IPS DF 19.7 (cell line): ENCODE data around the gene MICALL1.
A peak's percentile ranks its signal among the peaks of the same experiment; 100 is the strongest.
"Not testable (repeated sequence)": the region's sequence is repeated elsewhere in the genome, so short reads cannot be mapped to it uniquely, and the experiment has no call there.

Experiments
- DNase-seq: peaks from one replicate; pipeline ENCODE4 v3.0.0-alpha.2; 2013; ENCODE audit warnings: low read depth, low spot score

Gene MICALL1

DNA sequence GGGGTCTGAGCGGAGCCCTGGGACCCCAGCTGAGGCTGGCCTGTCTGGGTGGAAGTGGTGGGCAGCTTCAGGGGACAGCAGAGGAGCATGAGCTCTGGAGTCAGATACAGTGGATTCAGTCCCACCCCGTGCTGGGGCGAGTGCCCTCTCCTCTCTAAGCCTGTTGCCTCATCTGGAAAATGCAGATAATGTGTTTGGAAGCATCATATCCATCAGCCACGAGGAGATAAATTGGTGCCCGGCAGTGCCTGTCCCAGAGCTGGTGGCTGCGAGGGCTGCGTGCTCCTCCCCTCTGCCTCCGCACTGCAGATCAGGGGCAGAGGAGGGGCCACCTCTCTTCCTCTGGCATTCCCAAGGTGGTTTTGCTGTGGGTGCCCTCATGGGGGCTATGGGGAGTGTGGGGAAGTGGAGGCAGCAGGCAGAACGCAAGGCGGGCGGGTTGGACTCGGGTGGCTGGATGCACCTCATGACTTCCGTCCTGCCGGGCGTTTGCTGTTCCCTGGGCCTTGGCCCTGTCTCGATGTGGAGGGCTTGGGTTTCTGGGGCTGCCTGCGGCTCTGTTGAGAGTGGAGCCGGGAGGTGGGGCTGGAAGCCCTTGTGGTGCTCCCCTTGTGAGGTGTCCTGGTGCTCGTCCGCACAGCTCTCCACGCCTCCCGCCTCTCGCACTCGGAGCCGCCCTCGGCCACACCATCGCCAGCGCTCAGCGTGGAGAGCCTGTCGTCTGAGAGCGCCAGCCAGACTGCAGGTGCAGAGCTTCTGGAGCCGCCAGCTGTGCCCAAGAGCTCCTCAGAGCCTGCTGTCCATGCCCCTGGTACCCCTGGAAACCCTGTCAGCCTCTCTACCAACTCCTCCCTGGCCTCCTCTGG is 20.9 kb downstream of the MICALL1 start:
- no peak for DNase-seq

- DNase-seq: no peak
Measured at GRCh38 chr22:37927637-37927936, 21.5 kb downstream of the MICALL1 start.

- DNase-seq: no peak
Measured at GRCh38 chr22:37929390-37929789, 23.3 kb downstream of the MICALL1 start.

DNA sequence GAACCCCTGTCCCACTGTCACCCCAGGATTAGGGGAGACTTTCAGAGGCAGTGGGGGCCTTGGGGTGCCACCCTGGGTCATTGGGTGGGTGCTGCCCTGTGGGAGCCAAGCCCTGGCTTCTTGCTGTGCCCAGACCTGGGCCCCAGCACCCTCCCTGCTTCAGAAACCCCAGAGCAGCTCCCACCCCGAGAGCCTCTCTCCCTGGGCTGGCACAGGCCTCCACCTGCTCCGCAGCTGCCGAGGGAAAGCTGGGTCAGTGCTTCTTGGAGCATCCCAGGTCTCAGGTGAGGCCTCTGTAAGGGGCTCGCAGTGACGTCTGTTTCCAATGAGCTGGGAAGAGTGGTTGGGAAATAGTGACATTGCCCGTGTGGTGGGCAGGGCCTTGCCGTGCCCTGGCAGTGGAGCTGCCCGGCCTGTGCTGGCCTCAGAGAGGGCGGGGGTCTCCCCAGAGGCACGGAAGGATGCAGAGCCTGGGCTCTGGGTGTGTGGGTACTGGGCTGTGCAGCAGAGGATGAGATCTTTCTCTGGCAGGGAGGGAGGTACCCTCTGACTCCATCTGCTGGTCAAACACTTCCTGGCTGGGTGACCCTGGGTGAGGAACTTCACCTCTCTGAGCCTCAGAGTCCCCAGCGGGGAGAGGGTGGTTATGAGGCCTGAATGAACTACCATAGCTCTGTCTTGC is 24.3 kb downstream of the MICALL1 start:
- no peak for DNase-seq

- DNase-seq: no peak
Measured at GRCh38 chr22:37930952-37931440, 24.9 kb downstream of the MICALL1 start.

GRCh38 chr22:37931893-37932389 is 25.8 kb downstream of the MICALL1 start:
- DNase-seq: no peak

- no peak for DNase-seq
Measured at GRCh38 chr22:37932401-37932800, 26.3 kb downstream of the MICALL1 start.

DNA sequence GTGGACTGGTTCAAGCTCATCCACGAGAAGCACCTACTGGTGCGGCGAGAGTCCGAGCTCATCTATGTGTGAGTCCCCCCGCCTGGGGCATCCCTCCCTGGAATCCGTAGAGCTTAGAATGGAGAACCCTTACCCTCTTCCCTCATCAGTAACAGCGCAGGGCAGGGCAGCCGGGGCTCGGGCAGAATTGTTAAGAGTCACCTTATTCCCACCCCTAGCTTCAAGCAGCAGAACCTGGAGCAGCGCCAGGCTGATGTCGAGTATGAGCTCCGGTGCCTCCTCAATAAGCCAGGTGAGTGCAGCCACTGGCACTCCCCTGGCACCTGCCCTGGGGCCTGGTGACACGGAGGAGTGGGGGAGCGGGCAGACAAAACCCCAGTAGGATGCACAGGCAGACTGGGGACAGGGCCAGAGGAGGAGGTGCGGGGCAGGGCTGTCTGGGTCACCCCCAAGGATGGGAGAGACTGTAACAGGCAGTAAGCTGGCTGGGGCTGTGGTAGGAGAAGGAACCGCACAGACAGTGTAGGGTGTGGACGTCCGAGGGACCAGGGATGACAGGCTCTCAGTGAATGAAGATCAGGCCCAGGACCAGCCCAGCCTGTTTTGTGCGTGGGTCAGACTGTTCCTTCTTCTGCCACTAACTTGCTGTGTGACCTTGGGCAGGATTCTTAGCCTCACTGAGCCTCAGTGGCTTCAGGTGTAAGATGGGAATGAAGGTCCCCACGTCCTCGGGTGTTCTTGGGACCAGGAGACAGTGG is 26.9 kb downstream of the MICALL1 start:
- no peak for DNase-seq

DNA sequence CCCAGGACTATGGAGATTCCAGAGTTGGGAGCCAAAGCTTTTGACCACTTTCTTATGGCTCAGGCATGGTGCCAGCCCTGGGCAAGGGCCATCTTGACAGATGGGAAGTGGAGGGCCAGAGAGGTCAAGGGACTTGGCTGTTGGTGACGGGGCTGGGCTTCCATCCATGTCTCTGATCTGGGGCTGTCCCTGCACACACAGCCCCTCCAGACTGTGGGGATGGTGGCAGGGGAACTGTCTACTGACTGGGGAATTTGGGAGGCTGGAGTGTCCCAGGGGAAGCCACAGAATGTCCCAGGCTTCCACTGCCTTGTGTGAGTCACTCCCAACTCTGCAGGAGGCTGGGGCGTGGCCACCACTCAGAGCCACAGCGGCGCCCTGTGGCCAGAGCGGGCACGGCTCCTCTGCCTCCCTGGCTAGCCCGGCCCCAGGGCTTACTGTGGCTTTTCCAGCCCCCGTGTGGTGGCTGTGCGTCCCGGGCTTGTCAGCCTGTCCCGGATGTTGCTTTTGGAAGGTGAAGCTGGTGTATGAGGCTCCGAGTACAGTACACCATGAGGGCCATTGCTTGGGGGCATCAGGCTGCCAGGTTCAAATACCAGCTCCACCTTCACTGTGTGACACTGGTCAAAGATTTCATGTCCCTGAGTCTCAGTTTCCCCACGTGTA is 27.7 kb downstream of the MICALL1 start:
- DNase-seq: peak; percentile 60

GRCh38 chr22:37940698-37941376 is 34.7 kb downstream of the MICALL1 start:
- DNase-seq: no peak

- DNase-seq: no peak
Measured at GRCh38 chr22:37942133-37942532, 36.0 kb downstream of the MICALL1 start.

DNA sequence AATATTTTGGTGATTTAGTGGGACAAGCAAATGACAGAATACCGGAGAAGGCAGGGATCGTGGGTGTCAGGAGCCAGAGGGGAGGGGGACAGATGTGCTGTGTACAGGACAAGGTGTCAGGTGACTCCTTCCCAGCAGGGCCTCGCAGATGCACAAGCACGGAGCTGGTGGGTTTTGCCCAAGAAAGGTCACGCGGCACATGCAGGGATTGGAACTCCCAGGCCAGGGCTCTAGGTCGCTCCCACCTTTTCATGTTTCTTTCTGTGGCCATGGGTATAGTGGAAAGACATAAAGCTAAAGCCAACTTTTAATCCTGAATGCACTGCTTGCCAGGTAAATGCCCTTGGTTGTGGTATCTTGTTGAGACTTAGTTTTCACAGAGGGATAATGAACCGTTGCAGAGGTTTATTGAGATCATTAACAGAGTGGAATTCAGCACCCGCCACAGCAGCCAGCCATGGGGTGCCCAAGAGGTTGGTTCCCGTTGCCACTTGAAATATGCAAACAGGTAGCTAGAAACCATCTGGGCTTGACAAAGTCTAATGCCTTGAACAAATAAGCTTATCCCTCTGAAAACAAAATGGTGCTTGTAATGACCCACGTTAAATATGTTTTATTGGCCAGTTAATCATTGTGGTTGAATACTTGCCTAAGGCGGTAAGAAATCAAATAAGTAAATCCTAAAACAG is 37.2 kb downstream of the MICALL1 start:
- DNase-seq: no peak

DNA sequence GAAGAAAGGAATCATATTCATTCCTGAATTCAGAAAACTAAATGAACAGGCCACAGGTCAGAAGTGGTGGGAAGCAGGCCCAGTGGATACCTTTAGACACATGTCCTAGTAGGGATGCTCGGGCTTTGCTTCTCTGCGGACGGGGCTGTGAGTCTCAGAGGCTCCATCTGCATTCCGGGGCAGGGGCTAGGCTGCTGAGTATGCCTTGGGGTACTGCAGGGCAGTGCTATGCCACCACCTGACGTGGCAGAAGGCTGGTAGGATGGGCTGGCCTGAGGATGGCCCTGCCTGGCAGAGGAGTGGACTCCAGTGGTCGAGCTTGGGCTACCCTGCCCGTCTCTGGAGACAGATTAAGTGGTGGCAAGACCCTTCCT is 37.7 kb downstream of the MICALL1 start:
- DNase-seq: no peak

- not testable (repeated sequence) for DNase-seq
Measured at GRCh38 chr22:37944423-37944822, 38.3 kb downstream of the MICALL1 start.

DNA sequence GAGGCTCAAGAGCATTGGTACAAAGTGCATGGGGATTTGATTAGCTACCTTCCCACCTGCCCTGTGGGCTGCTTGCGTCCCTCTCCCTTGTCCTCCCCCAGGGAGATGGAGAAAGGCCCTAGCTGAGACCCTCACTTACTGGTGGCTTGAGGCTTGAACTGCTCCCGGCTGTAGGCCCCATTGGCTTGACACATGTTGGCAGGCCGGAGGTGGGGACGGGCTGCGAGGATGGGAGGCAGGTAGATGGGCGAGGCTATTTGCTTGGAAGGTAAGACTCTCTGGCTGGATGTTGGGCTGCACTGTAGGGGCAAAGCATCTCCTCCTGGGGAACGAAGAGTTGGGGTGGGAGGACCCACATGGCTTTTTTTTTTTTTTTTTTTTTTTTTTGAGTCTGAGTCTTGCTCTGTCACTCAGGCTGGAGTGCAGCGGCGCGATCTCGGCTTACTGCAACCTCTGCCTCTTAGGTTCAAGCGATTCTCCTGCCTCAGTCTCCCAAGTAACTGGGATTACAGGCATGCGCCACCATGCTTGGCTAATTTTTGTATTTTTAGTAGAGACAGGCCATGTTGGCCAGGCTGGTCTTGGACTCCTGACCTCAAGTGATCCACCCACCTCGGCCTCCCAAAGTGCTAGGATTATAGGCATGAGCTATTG is 41.2 kb downstream of the MICALL1 start:
- DNase-seq: not testable (repeated sequence)

- peak; percentile 40 for DNase-seq
Measured at GRCh38 chr22:37951305-37951704, 45.2 kb downstream of the MICALL1 start.

GRCh38 chr22:37952629-37953028 is 46.5 kb downstream of the MICALL1 start:
- DNase-seq: not testable (repeated sequence)

- DNase-seq: no peak
Measured at GRCh38 chr22:37953062-37953436, 47.0 kb downstream of the MICALL1 start.

DNA sequence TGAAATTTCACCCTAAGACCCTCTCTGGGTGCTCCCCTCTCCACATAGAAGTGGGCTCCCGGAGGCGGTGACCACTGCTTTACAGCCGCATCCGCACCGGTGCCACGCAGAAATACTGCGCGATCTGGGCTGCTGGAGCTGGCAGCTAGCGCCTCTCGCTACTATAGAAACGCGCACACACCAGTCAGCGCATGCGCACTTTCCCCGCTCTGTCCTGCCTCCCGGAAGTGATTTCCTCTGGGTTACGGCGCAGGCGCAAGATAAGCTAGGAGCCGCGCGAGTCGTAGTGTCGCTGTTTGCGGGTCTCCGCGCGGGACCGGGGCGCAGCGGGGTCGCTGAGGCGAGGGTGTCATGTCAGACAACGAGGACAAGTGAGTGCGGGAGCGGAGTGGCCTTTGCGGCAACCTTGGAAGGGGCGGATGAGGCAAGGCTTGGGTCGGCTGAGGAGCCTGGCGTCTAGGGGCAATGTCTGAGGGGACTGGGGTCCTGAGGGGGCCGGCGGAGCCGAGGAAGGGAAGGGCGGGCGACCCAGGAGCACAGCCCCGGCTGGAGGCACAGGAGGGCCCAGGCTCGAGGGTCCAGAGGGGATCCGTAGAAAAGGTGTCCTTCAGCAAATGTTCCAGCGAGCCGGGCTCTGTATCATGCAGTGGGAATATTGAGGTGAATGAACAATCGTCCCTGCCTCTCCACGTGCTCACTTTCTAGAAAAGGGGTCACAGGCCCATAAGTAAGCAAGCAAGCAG is 47.5 kb downstream of the MICALL1 start, which contains the start of the genes C22orf23 and POLR2F:
TSS of gene C22orf23 (minus strand) at position 165 of the 743 bp plus-strand sequence. CDS start 452 bp downstream, outside the sequence.
TSS of gene POLR2F (plus strand) at position 263 of the 743 bp plus-strand sequence. CDS start at position 352, 89 bp downstream.
- DNase-seq: peak; percentile 73
